Small intestine (tissue), 7 donors: Measurements from ENCODE around the gene ABO. TPM values are rescaled to one million over a fixed set of nuclear protein-coding genes. Genes with fewer than 3 reads are reported as not detected.
A peak's percentile ranks its signal among the peaks of the same experiment; 100 is the strongest.
"Not testable (repeated sequence)": the region's sequence is repeated elsewhere in the genome, so short reads cannot be mapped to it uniquely, and the experiment has no call there.

Experiments
- DNase-seq, 2 donors: peaks; one replicate each; pipeline versions ENCODE4 v3.0.0 to v3.0.0-alpha.2; 2013
- FAIRE-seq: peaks from 2 replicates; lab custom pipeline; 2012; peaks lifted over from hg19 to GRCh38; lab: Jason Lieb, UNC
- H3K27ac ChIP-seq, 3 donors: one replicate each; pipeline ENCODE4 v1.5.1; 2013; ENCODE audit warnings: low read length in 2 of 3, mild to moderate bottlenecking in 2 of 3, control low read depth in 1 of 3, inconsistent platforms in 1 of 3, low read depth in 1 of 3, moderate library complexity in 1 of 3
- H3K27me3 ChIP-seq, 3 donors: one replicate each; pipeline ENCODE4 v1.6.1; 2013; ENCODE audit warnings: low read length in 3 of 3, inconsistent platforms in 1 of 3; ENCODE audit not compliant: control insufficient read depth in 3 of 3, insufficient read depth in 3 of 3
- H3K36me3 ChIP-seq, 3 donors: one replicate each; pipeline ENCODE4 v1.6.1; 2013; ENCODE audit warnings: low read length in 3 of 3, inconsistent platforms in 1 of 3, low read depth in 1 of 3, mild to moderate bottlenecking in 1 of 3, moderate library complexity in 1 of 3; ENCODE audit not compliant: control insufficient read depth in 3 of 3, insufficient read depth in 2 of 3
- H3K4me1 ChIP-seq, 3 donors: one replicate each; pipeline ENCODE4 v1.6.1; 2013; ENCODE audit warnings: low read length in 2 of 3, inconsistent platforms in 1 of 3, low read depth in 1 of 3, mild to moderate bottlenecking in 1 of 3, moderate library complexity in 1 of 3; ENCODE audit not compliant: control insufficient read depth in 3 of 3, insufficient read depth in 2 of 3
- H3K4me3 ChIP-seq, 3 donors: one replicate each; pipeline ENCODE4 v1.5.1; 2013; ENCODE audit warnings: low read length in 3 of 3, control low read depth in 1 of 3, inconsistent platforms in 1 of 3, low read depth in 1 of 3, mild to moderate bottlenecking in 1 of 3, moderate library complexity in 1 of 3
- H3K9me3 ChIP-seq, 2 donors: one replicate each; pipeline ENCODE4 v1.6.1; 2013; ENCODE audit warnings: low read depth in 1 of 2, low read length in 1 of 2; ENCODE audit not compliant: control insufficient read depth in 2 of 2, insufficient read depth in 1 of 2
- WGBS, 3 donors: extraction: QIAGEN DNeasy Blood & Tissue Kit; methylation state at CpG; one replicate each; pipeline ENCODE4 v1.1.7; 2013; 5-methylcytosine and 5-hydroxymethylcytosine counted together
- polyA plus RNA-seq, 4 donors: library from polyadenylated mRNA; stranded (reverse) in 3 of 4; unstranded in 1 of 4; fragments of 200-250 nt in 3 of 4; fragments of 120-200 nt in 1 of 4; gene quantifications; one replicate each; pipeline versions ENCODE4 v1.2.1 to v1.2.3, GENCODE V29; 2013
- donor health status: healthy with polysubstance abuse.
- donor health status: control.
- donor health status: control.
- donor health status: Bipolar disorder and iron deficiency.
- donor health status: healthy.

The ABO gene
- polyA plus RNA-seq, 4 donors = 9.5 to 46.4 (median 31.9) TPM

- no peaks in the 10 kb centered on the region for H3K27me3 ChIP-seq
- no peak for FAIRE-seq
Measured at GRCh38 chr9:133242241-133242640, 32.8 kb downstream of the ABO start.

GRCh38 chr9:133239533-133240090 is 35.4 kb downstream of the ABO start:
- DNase-seq (peak in 1 of 2 donors; percentile 66), FAIRE-seq (no peak)
- WGBS, 3 donors = 51 to 76% (median 53%) methylated on average over 18 of the region's 18 CpGs
- Histone ChIP-seq H3K36me3 (no peaks in the 10 kb centered on the region), H3K27me3 (no peaks in the 10 kb centered on the region), H3K4me1 (peaks cover 0 to 10% (median 0%) of the 10 kb centered on the region in 3 donors), H3K9me3 (no peaks in the 10 kb centered on the region), H3K4me3 (peak overlapping the region in 2 of 3 donors; percentile 41 to 50), H3K27ac (peak overlapping the region in 1 of 3 donors; percentile 52)

More at GRCh38 chr9:133242241-133242640, 32.8 kb downstream of the ABO start:
- no peaks in the 10 kb centered on the region for H3K36me3 ChIP-seq
- H3K27ac ChIP-seq = no peak overlapping the region
- no peak for DNase-seq
- no peak overlapping the region for H3K4me3 ChIP-seq
- WGBS, 3 donors = 86 to 95% (median 88%) methylated on average over 14 of the region's 14 CpGs
- H3K9me3 ChIP-seq = no peaks in the 10 kb centered on the region
- H3K4me1 ChIP-seq = peaks cover 0 to 10% (median 0%) of the 10 kb centered on the region in 3 donors

- H3K9me3 ChIP-seq = no peaks in the 10 kb centered on the region
- WGBS, 3 donors = 3 to 10% (median 9%) methylated on average over 26 of the region's 26 CpGs
- FAIRE-seq = no peak
Measured at GRCh38 chr9:133238851-133239532, 36.0 kb downstream of the ABO start.

DNA sequence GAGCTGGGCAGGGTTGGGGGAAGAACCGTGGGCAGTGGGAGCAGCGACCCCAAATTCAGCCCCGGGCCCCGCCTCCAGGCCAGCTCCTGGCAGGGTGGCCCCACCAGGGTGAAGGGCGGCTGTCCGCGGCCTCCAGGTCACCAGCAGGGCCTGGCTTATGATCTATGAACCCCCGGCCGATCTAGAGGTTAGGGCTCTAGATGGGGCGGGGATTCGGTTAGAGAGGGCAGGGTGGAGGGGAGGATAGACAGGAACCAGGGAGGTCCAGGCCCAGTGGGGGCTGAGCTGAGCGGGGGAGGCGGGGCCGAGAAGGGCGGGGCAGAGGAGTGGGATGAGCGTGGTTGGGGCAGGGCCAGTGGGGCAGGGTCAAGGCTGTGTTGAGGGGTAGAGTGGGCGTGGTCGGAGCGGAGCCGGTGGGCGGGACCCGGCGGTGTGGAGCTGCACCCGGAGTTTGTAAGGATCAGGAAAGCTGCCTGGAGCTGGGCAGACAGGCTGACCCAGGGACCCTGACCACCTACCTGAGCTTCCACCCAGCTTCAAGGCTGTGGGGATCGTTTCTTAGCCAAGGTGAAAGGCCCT is 36.6 kb downstream of the ABO start:
- H3K9me3 ChIP-seq = no peaks in the 10 kb centered on the region
- no peaks in the 10 kb centered on the region for H3K36me3 ChIP-seq
- WGBS, 3 donors = 9 to 16% (median 11%) methylated on average over 22 to 25 of the region's 25 CpGs
- no peaks in the 10 kb centered on the region for H3K27me3 ChIP-seq
- FAIRE-seq = no peak
- peak overlapping the region; percentile 43 to 69 (median 52) for H3K27ac ChIP-seq
- peak overlapping the region in 2 of 3 donors; percentile 41 to 50 for H3K4me3 ChIP-seq
- H3K4me1 ChIP-seq = peaks cover 0 to 10% (median 0%) of the 10 kb centered on the region in 3 donors
- DNase-seq = peak; percentile 76 to 84

More at GRCh38 chr9:133238851-133239532, 36.0 kb downstream of the ABO start:
- H3K27me3 ChIP-seq = no peaks in the 10 kb centered on the region
- peak; percentile 84 to 88 for DNase-seq
- H3K4me3 ChIP-seq = peak overlapping the region in 2 of 3 donors; percentile 41 to 50
- no peaks in the 10 kb centered on the region for H3K36me3 ChIP-seq
- peak overlapping the region; percentile 43 to 69 (median 52) for H3K27ac ChIP-seq
- H3K4me1 ChIP-seq = peaks cover 0 to 10% (median 0%) of the 10 kb centered on the region in 3 donors

- peak overlapping the region in 2 of 3 donors; percentile 69 to 77 for H3K27ac ChIP-seq
- no peak for DNase-seq
- H3K9me3 ChIP-seq = no peaks in the 10 kb centered on the region
- no peak for FAIRE-seq
- WGBS, 3 donors = 59 to 65% (median 61%) methylated on average over 17 of the region's 17 CpGs
- H3K4me3 ChIP-seq = no peak overlapping the region
- H3K4me1 ChIP-seq = peaks cover 0 to 10% (median 0%) of the 10 kb centered on the region in 3 donors
- H3K36me3 ChIP-seq = no peaks in the 10 kb centered on the region
- no peaks in the 10 kb centered on the region for H3K27me3 ChIP-seq
Measured at GRCh38 chr9:133237035-133237731, 37.8 kb downstream of the ABO start.

DNA sequence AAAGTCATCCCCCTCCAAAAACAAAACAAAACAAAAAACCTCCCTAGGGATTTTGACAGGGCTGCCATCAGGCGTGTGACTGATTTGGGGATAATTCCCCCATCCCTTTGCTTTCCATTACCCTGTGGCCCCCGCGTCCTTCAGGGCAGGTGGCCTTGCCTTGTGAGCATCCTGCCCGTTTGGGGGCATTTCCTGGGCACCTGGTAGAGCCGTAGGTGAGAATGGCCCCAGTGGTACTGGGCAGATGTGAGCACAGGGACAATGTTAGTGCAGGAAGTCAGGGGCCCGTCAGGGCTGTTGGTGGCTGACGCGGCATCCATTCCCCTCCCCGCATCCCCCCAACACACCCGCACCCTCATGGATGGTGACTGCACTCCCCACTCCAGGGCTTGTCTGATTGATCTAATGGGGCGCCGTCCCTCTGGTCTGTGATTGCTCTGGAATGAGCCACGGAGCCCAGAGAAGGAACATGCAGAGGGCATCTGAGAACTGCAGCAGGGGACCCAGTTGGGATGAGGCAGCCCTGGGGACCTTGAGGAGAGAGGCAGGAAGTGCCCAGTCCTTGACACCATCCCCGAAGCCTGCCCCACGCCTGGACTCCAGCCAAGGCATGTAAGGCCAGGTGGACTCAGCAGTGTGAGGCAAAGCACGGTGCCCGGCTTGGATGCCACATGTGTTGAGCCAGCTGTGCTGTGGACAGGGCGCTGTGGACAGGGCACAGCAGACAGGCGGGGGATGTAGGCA is 38.5 kb downstream of the ABO start:
- not testable (repeated sequence) for H3K9me3 ChIP-seq
- 57 to 68% (median 66%) methylated on average over 15 to 19 of the region's 19 CpGs for whole genome bisulfite sequencing, 3 donors

DNA sequence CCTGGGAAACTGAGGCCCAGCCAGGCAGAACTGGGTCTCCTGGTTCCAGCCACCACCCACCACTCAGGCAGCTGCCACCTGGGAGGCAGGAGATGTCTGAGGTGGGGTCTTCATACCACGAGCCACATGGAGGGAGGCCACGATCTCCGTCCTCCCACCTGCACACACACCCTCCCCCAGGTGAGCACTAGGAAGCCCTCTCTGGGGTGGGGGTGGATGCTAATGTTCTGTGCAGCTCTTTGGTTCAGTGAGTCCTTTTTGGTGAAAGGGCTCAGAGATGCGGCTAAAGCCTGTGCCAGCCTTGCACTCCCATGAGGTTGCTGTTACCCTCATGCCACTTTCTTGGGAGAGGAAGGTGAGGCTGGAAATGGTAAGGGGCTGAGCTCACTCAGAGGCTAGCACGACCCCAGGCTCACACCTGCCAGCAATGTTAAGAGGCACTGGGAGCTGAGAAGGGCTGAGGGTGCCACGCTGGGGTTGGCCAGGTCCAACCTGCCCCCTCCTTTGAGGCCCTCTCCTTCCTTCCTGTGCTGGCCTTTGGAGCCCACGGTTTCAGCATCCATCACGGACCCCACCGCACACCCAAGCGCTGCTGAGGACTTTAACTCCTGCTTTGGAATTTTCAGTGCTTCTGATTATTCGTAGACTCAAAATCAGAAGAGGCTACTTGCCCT is 39.3 kb downstream of the ABO start:
- DNase-seq (no peak), FAIRE-seq (no peak)
- Histone ChIP-seq H3K4me3 (no peak overlapping the region), H3K27me3 (no peaks in the 10 kb centered on the region), H3K4me1 (peaks cover 0 to 10% (median 0%) of the 10 kb centered on the region in 3 donors), H3K9me3 (no peaks in the 10 kb centered on the region), H3K36me3 (no peaks in the 10 kb centered on the region), H3K27ac (no peak overlapping the region)
- WGBS, 3 donors = 74 to 80% (median 75%) methylated on average over 10 to 11 of the region's 11 CpGs

More for the DNA sequence above, 38.5 kb downstream of the ABO start:
- not testable (repeated sequence) for H3K27me3 ChIP-seq, DNase-seq, FAIRE-seq, H3K4me3 ChIP-seq, H3K36me3 ChIP-seq
- peaks cover 0 to 10% (median 0%) of the 10 kb centered on the region in 3 donors for H3K4me1 ChIP-seq
- peak overlapping the region in 1 of 3 donors; percentile 77 for H3K27ac ChIP-seq
